HTR-8/SVneo (cell line): ENCODE results near the gene RBPJ.
"Not testable (repeated sequence)": the region's sequence is repeated elsewhere in the genome, so short reads cannot be mapped to it uniquely, and the experiment has no call there.

Experiments used
- DNase-seq: peaks from one replicate; pipeline ENCODE4 v3.0.0; 2011; ENCODE audit warnings: low spot score, mixed read lengths; ENCODE audit not compliant: insufficient read length
- FAIRE-seq: peaks from 2 replicates; lab custom pipeline; 2011; peaks lifted over from hg19 to GRCh38; lab: Jason Lieb, UNC

Gene RBPJ

GRCh38 chr4:26300314-26301307 lies 20.2 kb upstream of the RBPJ start:
- DNase-seq (no peak), FAIRE-seq (no peak)

DNA sequence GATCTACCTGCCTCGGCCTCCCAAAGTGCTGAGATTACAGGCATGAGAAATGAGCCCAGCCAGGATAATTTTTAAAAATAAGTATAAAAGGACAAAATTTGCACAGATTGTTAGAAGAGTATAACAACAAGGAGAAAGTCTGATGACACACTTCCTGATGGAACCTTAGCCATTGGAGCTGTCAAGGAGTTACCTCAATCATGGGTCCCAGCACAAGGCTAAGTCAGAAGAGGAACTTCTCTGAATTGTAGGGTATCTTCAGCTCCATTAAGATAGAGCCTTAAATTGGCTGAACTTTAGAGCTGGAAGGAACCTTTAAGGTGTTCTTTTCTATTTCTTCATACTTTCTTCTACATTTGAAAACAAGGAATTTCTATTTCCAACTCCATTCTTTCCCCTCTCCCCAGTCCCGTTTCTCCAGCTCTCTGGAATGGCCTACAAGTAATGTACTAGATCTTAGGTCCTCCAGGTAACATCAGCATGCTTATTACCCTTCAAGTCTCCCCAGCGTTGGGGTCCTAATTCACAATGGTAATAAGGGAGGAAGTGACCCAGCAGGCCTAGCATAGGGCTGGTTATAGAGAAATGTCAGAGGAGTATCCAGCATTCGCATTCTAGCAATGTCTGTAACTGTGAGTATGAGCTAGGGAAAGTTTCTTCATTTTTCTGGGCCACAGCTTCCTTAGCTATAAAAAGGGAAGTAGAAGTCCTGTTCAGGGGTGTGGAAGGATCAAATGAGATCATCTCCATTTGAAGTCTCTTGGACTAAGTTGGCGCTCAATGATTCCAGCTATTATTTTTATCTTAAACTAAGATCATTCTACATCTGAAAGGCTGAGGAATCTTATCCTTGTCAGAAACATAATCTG lies 18.5 kb upstream of the RBPJ start:
- FAIRE-seq (no peak), DNase-seq (no peak)

DNA sequence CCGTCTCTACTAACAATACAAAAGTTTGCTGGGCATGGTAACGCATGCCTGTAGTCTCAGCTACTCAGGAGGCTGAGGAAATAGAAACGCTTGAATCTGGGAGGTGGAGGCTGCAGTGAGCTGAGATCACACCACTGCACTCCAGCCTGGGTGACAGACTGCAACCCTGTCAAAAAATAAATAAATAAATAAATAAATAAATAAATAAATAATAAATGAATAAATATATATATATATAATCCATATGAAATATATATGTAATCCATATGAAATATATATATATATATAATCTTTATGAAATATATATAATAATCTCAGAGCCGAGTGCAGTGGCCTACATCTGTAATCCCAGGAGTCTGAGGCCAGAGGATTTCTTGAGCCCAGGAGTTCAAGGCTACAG lies 17.8 kb upstream of the RBPJ start:
- FAIRE-seq (no peak), DNase-seq (no peak)

DNA sequence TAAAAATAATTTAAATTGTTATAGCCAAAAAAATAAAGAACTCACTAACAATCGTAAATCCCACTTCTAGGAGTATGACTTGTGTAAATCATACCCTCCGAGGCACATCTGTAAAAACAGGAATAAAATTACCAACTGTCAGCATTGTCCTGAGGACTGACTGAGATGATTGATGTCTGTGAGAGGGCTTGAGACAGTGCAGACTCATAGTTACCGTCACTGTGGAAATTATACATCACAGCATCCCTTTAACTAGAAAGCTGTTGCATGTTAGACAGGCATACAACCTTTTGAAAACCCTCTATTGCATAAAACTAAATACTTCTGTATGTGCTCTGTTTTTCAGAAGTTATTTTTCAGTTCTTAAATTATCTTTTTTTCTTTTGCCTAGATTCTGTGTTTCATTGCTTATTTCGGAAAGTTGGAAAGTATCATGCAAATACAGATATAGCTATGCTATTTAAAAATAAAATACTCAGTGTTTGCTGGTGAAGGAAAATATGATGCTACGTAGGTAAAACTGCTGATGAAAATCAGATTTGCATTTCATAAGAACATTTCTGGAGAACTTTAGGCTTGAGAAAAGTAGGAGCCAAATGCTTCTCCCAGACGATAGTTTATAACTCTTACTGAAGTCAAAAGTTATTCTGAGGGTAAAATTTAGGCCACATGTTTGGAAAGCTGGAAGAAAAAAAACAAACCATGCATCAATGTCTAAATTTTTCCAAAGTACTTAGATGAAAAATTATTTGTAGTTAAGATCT lies 13.6 kb upstream of the RBPJ start:
- FAIRE-seq, result no peak

GRCh38 chr4:26308568-26308967 lies 12.2 kb upstream of the RBPJ start:
- no peak for DNase-seq
- FAIRE-seq, result no peak

More for the DNA sequence above, 13.6 kb upstream of the RBPJ start:
- DNase-seq, result no peak

- DNase-seq (no peak), FAIRE-seq (no peak)
Observed at GRCh38 chr4:26310264-26310663, 10.6 kb upstream of the RBPJ start.

DNA sequence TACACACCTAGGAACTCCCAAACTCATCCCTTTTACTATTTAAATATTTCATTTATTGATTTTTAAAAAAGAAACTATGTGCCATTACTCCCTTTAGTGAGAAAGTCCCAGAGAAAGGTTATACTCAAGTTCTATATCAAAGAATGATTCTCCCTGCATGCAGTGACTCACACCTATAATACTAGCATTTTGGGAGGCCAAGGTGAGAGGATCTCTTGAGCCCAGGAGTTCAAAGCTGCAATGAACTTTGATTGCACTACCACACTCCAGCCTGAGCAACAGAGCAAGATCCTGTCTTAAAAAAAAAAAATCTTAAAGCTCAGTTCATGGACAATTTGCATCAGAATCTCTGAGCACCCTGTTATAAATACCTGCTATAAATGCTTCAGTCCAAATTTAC lies 9.2 kb upstream of the RBPJ start:
- no peak for FAIRE-seq
- DNase-seq, result no peak

GRCh38 chr4:26315316-26315932 lies 5.4 kb upstream of the RBPJ start:
- not testable (repeated sequence) for FAIRE-seq, DNase-seq

DNA sequence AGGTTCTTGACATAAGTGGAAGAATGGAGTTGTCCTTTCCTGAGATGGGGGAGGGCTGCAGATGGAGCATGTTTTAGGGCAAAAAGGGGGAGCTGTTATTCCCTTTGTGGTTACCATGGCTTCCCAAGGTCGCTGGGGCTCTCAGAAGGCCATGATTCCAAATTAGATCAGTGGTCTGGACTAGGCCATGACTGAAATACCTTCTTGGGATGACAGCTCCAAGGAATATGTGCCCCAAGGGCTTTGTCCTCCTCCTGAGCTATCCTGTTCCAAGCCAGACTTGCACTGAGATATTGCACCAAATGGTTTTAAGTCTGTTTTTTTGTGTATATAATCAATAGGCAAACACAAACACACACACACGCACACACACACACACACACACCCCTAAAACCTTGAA lies 3.0 kb upstream of the RBPJ start:
- DNase-seq, result no peak
- no peak for FAIRE-seq

- FAIRE-seq (peak; percentile 92), DNase-seq (peak; percentile 96)
Observed at GRCh38 chr4:26319467-26319948, 1.3 kb upstream of the RBPJ start.

- no peak for DNase-seq
- FAIRE-seq, result no peak
Observed at GRCh38 chr4:26319949-26320537, 771 bp upstream of the RBPJ start.

- no peak for DNase-seq
- FAIRE-seq, result no peak
Observed at GRCh38 chr4:26321373-26322221, 783 bp downstream of the RBPJ start.

DNA sequence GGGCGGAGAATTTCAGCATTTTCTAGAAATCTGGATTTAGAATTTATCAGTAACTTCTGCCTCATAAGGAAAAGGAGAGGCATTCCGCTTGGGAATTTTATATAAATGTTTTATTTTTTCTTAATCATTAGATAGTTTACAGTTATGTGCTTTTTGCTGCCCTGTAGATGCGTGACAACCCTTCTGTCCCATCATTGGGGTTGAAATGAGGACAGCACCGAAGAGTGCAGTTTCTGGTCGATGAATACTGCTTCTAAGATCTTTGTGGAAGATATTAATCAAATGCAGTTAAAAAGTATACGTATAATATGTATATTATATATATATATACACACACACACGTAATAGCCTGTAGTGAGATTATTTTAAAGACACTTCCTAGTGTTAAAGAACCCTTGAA lies 1.5 kb downstream of the RBPJ start:
- no peak for DNase-seq
- no peak for FAIRE-seq

DNA sequence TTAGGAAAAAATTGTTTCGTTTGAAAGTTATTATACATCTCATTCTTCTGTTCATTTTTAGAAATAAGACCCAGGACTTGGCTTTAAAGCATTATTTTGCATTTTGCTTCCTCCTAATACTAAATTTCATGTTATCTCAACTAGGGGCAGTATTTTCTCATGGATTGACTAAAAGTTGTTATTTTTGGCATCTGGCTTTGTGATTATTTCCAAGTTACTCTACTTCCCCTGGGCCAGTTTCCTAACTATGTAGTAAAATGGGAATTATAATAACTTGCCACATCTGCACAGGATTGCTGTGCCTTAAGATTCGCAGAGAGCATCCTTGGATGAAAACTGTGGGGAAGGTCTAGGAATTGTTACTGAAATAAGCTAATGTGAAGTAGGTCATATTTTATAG lies 3.0 kb downstream of the RBPJ start:
- DNase-seq (no peak), FAIRE-seq (no peak)

- DNase-seq (no peak), FAIRE-seq (no peak)
Observed at GRCh38 chr4:26325191-26325590, 4.4 kb downstream of the RBPJ start.

DNA sequence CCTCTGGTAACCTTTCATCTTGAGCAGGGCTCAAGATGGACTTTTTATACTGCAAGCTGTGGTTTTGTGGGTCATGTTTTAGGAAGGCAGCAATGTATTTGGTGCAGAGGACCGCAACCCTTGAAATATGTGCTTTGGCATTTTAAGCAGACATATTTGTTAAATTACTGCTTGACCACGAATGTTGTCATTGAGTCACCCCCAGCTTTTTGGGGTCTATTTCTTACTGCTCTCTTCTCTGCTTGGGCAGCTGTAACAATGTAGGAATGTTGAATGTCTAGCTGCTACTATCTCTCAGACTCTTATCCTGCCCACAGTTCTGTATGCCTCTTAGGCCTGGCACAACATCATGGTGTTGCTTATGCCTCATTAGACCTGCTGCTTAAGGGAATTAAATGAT lies 6.0 kb downstream of the RBPJ start:
- no peak for DNase-seq
- peak; percentile 76 for FAIRE-seq

GRCh38 chr4:26330186-26330787 lies 9.5 kb downstream of the RBPJ start:
- FAIRE-seq (no peak), DNase-seq (peak; percentile 45)

DNA sequence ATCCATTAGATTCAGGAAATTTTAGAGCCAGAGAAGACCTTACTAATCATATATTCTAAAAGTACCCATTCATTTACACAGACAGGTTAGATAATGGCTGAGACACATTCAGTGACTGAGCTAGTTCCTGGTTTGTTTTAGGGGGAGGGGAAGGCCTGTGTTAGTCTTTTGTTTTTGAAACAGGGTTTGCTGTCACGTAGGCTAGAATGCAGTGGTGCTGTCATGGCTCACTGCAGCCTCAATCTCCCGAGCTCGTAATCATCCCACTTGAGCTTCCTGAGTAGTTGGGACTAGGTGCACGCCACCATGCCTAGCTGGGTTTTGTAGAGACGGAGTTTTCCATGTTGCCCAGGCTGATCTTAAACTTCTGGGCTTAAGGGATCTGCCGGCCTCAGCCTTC lies 10.1 kb downstream of the RBPJ start:
- FAIRE-seq (no peak), DNase-seq (no peak)
